NCI-H2227 treated with DMSO at 0.1 percent for 48 hours (cell line): ENCODE data around the gene CLEC3B.

Experiments
- DNase-seq: peaks from one replicate; lab custom pipeline; 2025; lab: John Stamatoyannopoulos, UW

CLEC3B gene

DNA sequence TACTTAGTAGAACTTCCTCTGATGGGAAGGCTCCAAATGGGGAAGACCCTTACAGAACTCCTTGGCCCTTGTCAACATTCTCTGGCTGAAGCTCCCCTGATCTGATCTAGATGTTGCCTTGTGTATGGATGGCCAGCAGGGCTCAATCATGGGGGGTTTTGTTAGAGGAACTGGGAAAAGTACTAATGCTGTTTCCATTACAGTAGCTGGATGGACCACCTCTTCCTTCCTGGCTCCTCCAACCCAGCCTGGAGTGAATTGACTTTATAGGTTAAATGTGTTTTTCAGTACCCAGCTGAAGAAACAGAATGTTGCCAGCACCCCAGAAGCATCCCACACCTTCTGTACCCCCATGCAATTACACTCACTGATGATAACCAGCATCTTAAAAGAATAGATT is 22.7 kb upstream of the CLEC3B start:
- no peak for DNase-seq

DNA sequence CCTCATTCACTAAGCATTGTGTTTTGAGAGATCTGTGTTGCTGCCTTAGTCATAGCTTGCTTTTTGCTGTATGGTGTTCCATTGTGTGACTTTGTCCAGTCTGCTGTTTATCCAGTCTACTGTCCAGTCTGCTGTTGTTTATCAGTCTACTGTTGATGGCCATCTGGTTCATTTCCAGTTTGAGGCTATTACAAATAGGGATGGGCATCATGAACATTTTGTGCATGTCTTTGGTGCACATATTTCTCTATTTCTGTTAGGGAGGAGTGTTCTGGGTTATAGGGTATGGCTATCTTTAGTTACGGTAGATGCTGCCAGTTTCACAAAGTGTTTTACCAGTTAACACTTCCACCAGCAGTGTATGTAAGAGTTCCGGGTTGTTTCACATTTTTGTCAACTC is 22.2 kb upstream of the CLEC3B start:
- DNase-seq: no peak

DNA sequence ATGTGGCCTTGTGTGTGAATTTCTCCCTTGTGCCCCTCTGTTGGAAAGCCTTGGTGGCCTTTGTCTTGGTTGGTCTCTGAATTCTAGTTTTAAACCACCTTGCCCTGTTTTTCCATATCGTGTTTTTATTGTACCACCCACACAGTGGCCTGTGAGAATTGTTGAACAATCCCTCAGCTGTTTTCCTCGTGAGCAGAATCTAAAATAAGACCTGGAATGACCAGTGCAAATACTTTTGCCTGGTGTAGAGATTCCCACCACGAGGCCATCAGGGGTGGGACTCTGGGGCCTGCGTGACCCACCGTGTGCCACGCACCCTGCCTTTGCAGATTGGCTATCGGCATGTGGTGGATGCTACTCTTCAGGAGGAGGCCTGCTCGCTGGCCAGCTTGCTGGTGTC is 19.0 kb upstream of the CLEC3B start:
- DNase-seq: no peak

DNA sequence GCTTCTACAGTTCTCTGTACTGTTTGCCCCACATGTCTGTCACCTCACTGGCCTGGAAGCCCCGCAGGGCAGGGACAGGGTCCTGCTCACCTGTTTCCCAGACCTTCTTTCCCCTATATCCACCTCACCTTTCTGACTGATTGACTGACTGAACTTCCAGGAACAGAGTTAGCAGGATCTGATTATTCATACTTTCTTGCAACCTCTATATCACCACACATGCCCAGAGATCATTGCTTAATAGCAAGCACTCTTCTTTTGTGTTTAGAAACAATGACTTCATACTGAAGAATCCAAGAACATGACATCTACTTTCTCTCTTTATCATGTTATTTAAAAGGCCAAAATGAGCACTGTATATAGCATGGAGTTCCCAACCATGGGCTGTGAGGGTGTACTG is 18.0 kb upstream of the CLEC3B start:
- no peak for DNase-seq

DNA sequence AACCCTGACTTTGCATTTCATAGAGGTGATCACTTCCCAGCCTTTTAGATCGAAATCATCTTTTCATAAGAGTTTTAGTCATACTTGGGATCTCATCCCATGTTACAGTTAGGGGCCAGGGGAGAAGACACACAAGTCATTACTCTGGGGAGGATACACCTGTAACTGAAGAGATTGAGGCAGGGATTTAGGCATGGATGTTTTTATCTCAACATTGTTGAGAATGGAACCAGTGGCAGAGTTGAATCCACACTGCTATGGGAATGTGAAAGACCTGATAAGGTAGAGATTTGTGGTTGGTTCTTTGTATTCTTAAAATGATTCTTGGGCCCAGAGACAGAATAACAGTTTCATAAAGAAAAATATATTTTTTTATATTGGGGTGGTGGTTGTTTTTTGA is 16.2 kb upstream of the CLEC3B start:
- DNase-seq: no peak

DNA sequence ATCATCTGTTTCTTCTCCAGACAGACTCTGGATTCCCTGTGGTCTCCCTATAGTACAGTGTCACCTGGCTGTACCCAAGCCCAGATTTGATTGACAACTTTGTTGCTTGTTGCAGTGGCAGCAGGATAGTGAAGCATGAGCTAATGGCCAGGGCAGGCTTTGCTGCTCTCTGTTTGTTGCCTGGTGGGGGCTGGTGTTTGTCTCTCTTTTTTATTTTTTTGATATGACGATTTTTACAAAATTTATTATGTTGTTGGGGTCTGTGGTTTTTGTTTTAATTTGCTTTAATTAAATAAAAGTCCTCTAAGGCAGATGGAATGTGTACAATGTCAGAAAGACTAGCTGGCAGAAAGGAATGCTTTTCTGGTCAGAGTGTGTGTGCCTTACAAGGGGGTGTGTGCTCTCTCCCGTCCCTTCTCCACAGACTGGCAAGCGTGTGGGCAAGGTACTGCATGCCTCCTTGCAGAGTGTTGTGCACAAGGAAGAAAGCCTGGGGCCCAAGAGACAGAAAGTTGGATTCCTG is 15.2 kb upstream of the CLEC3B start:
- no peak for DNase-seq

- DNase-seq: no peak
Measured at GRCh38 chr3:45011756-45012508, 14.2 kb upstream of the CLEC3B start.

GRCh38 chr3:45012577-45012976 is 13.5 kb upstream of the CLEC3B start:
- DNase-seq: no peak

DNA sequence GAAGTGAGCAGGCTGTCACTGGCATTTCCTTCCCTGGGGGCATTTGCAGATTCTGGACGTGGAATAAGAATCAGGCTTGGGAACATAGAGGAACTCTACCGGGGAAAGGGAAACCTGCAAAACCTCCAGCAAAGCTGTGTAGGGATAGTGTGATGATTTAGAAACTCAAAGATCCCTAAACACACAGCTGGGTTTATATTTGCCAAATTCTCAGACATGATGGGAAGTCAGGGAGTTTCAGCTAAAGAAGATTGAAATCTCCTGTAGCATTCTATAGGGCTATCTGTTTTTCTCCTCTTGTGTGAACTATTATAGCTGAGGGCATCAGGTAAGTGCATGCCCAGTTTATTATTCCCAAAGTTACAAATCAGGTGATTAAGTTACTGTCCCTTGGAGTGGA is 9.2 kb upstream of the CLEC3B start:
- no peak for DNase-seq

DNA sequence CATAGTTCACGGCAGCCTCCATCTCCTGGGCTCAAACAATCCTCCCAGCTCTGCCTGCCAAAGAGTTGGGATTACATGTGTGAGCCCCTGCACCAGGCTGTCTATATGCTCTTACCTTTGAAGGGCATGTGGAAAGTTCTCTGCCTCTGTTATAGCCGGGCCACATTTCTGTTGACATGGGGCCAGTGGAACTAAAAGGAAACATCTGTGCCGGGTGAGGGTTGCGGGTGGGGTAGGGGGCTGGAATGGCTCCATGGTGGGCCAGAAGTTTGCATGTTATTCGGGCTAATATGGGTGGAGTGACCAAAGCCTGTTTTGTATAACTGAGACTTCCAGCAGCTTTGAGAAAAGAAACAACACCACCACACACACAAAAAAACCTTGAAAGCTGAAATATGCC is 8.3 kb upstream of the CLEC3B start:
- no peak for DNase-seq

GRCh38 chr3:45020534-45020933 is 5.6 kb upstream of the CLEC3B start:
- DNase-seq: no peak

- no peak for DNase-seq
Measured at GRCh38 chr3:45021524-45022297, 4.4 kb upstream of the CLEC3B start.

DNA sequence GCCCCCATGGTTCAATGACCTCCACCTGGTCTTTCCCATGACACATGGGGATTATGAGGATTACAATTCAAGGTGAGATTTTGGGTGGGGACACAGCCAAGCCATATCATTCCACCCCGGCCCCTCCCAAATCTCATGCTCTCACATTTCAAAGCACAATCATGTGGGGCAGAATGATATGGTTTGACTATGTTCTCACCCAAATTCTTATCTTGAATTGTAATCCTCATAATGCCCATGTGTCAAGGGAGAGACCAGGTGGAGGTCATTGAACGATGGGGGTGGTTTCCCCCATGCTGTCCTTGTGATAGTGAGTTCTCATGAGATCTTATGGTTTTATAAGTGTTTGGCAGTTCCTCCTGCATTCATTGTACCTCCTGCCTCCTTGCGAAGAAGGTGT is 2.4 kb upstream of the CLEC3B start:
- DNase-seq: no peak

GRCh38 chr3:45024542-45025255 is 1.4 kb upstream of the CLEC3B start:
- no peak for DNase-seq

DNA sequence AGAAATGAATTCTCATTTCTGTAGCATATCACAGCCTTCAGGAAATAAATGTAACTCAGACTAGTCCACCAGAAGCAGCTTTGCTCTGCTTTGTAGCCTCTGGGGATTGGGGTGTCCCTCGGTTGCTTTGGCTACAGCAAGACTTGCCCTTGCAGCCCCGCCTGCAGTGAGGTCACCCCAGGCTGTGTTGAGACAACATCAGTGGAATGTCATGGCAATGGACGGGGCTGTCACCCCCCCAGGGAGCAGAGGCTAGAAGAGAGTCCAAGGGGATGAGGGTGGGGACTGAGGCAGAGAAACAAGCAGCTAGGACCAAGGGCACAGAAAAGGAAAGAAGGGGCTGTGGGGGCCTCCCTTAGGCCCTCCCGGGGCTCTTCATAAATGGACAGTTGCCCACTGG is 854 bp downstream of the CLEC3B start:
- DNase-seq: no peak

GRCh38 chr3:45027441-45027840 is 1.3 kb downstream of the CLEC3B start:
- DNase-seq: no peak

- no peak for DNase-seq
Measured at GRCh38 chr3:45029216-45029615, 3.1 kb downstream of the CLEC3B start.

- DNase-seq: no peak
Measured at GRCh38 chr3:45029661-45030060, 3.6 kb downstream of the CLEC3B start.

DNA sequence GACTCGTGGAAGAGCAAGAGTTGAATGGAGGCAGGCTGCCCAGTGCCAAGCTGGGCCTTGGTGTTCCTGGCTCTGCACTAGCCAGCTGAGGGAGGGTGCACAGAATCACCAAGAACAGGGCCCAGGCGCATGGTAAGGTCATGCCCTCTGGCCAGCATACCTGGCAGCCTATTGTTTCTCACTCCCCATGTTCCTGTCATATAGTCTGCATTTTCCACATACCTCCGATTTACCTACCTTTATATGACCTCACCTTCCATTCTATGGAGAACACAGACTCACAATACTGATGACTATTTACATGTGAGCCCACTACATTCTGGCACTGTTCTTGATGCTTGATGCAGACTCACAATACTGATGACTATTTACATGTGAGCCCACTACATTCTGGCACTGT is 5.4 kb downstream of the CLEC3B start:
- no peak for DNase-seq

DNA sequence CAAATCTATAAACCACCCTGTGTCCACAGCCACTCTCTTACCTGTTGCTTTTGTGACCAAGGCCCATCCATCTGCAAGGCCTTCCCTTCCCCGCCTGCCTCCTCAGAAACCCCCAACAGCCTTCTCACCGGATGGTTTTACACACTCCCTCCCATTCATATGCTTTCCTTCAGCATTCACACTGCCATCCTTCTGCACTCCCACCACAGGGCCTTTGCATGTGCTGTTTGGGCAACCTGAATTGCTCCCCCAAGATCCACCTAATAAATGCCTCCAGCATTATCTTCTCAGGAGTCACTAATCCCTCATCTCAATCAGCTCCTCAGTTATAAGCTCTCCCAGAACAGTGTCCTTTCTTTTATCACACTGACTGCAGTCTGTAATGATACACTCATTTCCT is 6.0 kb downstream of the CLEC3B start:
- no peak for DNase-seq

GRCh38 chr3:45033791-45034190 is 7.7 kb downstream of the CLEC3B start:
- DNase-seq: no peak

DNA sequence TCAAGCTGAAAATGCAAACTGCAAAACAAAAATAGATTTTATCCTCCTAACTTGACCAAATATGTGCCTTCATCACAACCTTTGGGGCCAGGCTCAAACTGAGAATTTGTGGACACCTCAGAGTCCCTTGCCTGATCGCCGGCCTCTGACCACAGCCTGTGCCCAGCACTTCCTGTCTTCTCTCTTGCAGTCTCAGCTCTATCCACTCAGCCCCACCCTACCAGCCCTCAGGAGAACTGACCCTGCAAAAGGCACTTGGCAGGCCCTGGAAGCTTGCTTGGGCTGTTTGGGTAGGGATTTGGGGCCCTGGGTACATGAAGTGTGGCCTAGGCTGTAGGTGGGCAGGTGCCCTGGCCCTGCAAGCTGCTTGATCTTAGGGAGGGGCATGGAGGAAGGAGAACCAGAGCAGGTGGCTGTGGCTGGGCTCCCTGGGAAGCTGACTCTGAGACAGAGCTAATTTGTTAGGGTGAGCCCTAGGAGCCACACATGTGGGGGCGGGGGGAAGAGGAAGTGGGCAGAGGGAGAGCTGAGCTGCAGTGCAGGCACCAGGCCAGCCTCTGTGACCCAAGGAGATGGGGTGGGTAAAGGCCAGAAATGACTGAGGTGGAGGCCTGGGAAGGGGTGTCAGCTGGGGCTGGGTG is 8.6 kb downstream of the CLEC3B start:
- no peak for DNase-seq
